ENCODE data around the gene COQ9.

GRCh38 chr16:57447186-57447962 lies at the start of gene COQ9, which contains the start of gene CIAPIN1:
- peak in 1 of 2 donors; percentile 92 for TF ChIP-seq EP300 (IDR thresholded peaks at IDR 0.05)
- TF ChIP-seq CTCF (IDR thresholded peaks at IDR 0.05): peak in 1 of 5 experiments; percentile 44

Measured in tibial nerve (tissue), 4 donors.